MCF 10A (cell line): ENCODE data around the gene CCNI2. TPM values are rescaled to one million over a fixed set of nuclear protein-coding genes. Genes with fewer than 3 reads are reported as not detected.
"Not testable (repeated sequence)": the region's sequence is repeated elsewhere in the genome, so short reads cannot be mapped to it uniquely, and the experiment has no call there.

ENCODE experiments used
- BruUV-seq: library from RNA; stranded (reverse); fragments of 400-500 nt; replicated peaks from 2 replicates; lab custom pipeline; 2021; lab: Mats Ljungman, UMichigan
- CTCF ChIA-PET: fragments of 300-600 bp; sonication (Branson Sonifier 250); formaldehyde crosslinking; extraction: SDS; loops from one replicate; lab custom pipeline; 2021; ENCODE audit warnings: antibody characterized with exemption, inconsistent platforms; lab: Yijun Ruan, JAX
- POLR2A ChIA-PET: fragments of 300-600, 350-650 bp; sonication (Branson Sonifier 250); formaldehyde crosslinking; extraction: SDS; loops from one replicate; lab custom pipeline; 2020; ENCODE audit warnings: antibody characterized with exemption, inconsistent platforms; lab: Yijun Ruan, JAX
- DNase-seq: peaks from one replicate; pipeline ENCODE4 v3.0.0-alpha.2; 2018; ENCODE audit not compliant: unreplicated experiment
- H3K27ac Mint-ChIP-seq: one replicate; pipeline ENCODE4 v1.8.0; 2022; ENCODE audit warnings: mild to moderate bottlenecking, low read depth, mixed read lengths; ENCODE audit not compliant: unreplicated experiment
- H3K27me3 Mint-ChIP-seq: one replicate; pipeline ENCODE4 v1.8.0; 2022; ENCODE audit warnings: mixed read lengths; ENCODE audit not compliant: insufficient read depth, unreplicated experiment
- H3K36me3 Mint-ChIP-seq: one replicate; pipeline ENCODE4 v1.8.0; 2022; ENCODE audit warnings: mild to moderate bottlenecking, moderate library complexity, mixed read lengths; ENCODE audit not compliant: insufficient read depth, unreplicated experiment
- H3K4me1 Mint-ChIP-seq: one replicate; pipeline ENCODE4 v1.8.0; 2022; ENCODE audit warnings: mixed read lengths; ENCODE audit not compliant: insufficient read depth, unreplicated experiment
- H3K4me3 Mint-ChIP-seq: one replicate; pipeline ENCODE4 v1.8.0; 2022; ENCODE audit warnings: mild to moderate bottlenecking, moderate library complexity, mixed read lengths; ENCODE audit not compliant: unreplicated experiment
- H3K9me3 Mint-ChIP-seq: one replicate; pipeline ENCODE4 v1.8.0; 2022; ENCODE audit warnings: mixed read lengths; ENCODE audit not compliant: unreplicated experiment
- CTCF ChIP-seq: fragments of 200-600 bp; IDR thresholded peaks from one replicate; pipeline ENCODE4 v1.8.0; 2022; ENCODE audit warnings: antibody characterized with exemption, mild to moderate bottlenecking; ENCODE audit not compliant: unreplicated experiment
- intact Hi-C: fragments of 100-400 bp; cut with micrococcal nuclease; formaldehyde crosslinking; loops from 2 replicates; pipeline ENCODE4 v1.14.1; 2022
- total RNA-seq: library from RNA; stranded (reverse); gene quantifications from 2 replicates; pipeline ENCODE4 v1.2.3, GENCODE V29; 2022

CCNI2 gene
- total RNA-seq, 1 experiment from 2014 or later, result 0.16 TPM

- DNase-seq, result no peak
- H3K27me3 Mint-ChIP-seq, result no peaks in the 10 kb centered on the region
- H3K4me3 Mint-ChIP-seq, result no peak overlapping the region
- intact Hi-C loops, result no loop called here
- no TSS peak for BruUV-seq
- H3K4me1 Mint-ChIP-seq, result peaks cover 6% of the 10 kb centered on the region
- ChIA-PET POLR2A (interaction anchor here (0.6 to 3.7 kb wide), 3 partner anchors 15 to 543 kb away, joined by 3 to 14 read pairs (median 4); no protein-coding TSS in a partner anchor), CTCF (interaction anchor here (0.6 to 3.4 kb wide), 12 partner anchors 8 to 618 kb away, joined by 3 to 24 read pairs (median 4); no protein-coding TSS in a partner anchor)
- no peak for TF ChIP-seq CTCF
- no peak overlapping the region for H3K27ac Mint-ChIP-seq
- no peaks in the 10 kb centered on the region for H3K9me3 Mint-ChIP-seq
- no peaks in the 10 kb centered on the region for H3K36me3 Mint-ChIP-seq
Observed at GRCh38 chr5:132797651-132798050, 50.4 kb downstream of the CCNI2 start.

- BruUV-seq, result no TSS peak
- CTCF ChIA-PET, result interaction anchor here (0.6 to 3.4 kb wide), 6 partner anchors 18 to 123 kb away, joined by 4 to 24 read pairs (median 5); no protein-coding TSS in a partner anchor
- no peak for TF ChIP-seq CTCF
- POLR2A ChIA-PET, result interaction anchor here (0.6 to 3.7 kb wide), 4 partner anchors 18 to 62 kb away, joined by 3 to 14 read pairs (median 4); no protein-coding TSS in a partner anchor
- Mint-ChIP-seq H3K4me1 (peaks cover 6% of the 10 kb centered on the region), H3K27ac (no peak overlapping the region), H3K36me3 (no peaks in the 10 kb centered on the region), H3K9me3 (no peaks in the 10 kb centered on the region), H3K4me3 (no peak overlapping the region), H3K27me3 (no peaks in the 10 kb centered on the region)
- no peak for DNase-seq
- intact Hi-C loops, result no loop called here
Observed at GRCh38 chr5:132799392-132799791, 52.2 kb downstream of the CCNI2 start.

GRCh38 chr5:132800545-132800944 is 53.3 kb downstream of the CCNI2 start:
- TF ChIP-seq CTCF, result no peak
- no peak for DNase-seq
- Mint-ChIP-seq H3K4me3 (no peak overlapping the region), H3K36me3 (no peaks in the 10 kb centered on the region), H3K9me3 (no peaks in the 10 kb centered on the region), H3K27me3 (no peaks in the 10 kb centered on the region), H3K4me1 (peaks cover 6% of the 10 kb centered on the region), H3K27ac (no peak overlapping the region)
- intact Hi-C loops, result no loop called here
- ChIA-PET POLR2A (interaction anchor here (1.0 to 1.5 kb wide), 5 partner anchors 11 to 25 kb away, joined by 3 to 4 read pairs (median 3); no protein-coding TSS in a partner anchor), CTCF (interaction anchor here (0.6 to 3.4 kb wide), 6 partner anchors 13 to 440 kb away, joined by 3 to 24 read pairs (median 4); no protein-coding TSS in a partner anchor)
- no TSS peak for BruUV-seq

- CTCF ChIA-PET, result interaction anchor here (0.6 to 2.9 kb wide), 8 partner anchors 9 to 300 kb away, joined by 3 to 16 read pairs (median 4); no protein-coding TSS in a partner anchor
- H3K9me3 Mint-ChIP-seq, result no peaks in the 10 kb centered on the region
- intact Hi-C loops, result no loop called here
- H3K4me3 Mint-ChIP-seq, result no peak overlapping the region
- no peak for DNase-seq
- POLR2A ChIA-PET, result interaction anchor here (0.7 to 1.7 kb wide), 5 partner anchors 9 to 66 kb away, joined by 3 to 5 read pairs (median 4); no protein-coding TSS in a partner anchor
- H3K27me3 Mint-ChIP-seq, result no peaks in the 10 kb centered on the region
- peaks cover 6% of the 10 kb centered on the region for H3K4me1 Mint-ChIP-seq
- H3K27ac Mint-ChIP-seq, result no peak overlapping the region
- no peak for TF ChIP-seq CTCF
- no TSS peak for BruUV-seq
- no peaks in the 10 kb centered on the region for H3K36me3 Mint-ChIP-seq
Observed at GRCh38 chr5:132802044-132802684, 54.9 kb downstream of the CCNI2 start.

- BruUV-seq, DNase-seq, H3K4me3 Mint-ChIP-seq, H3K27ac Mint-ChIP-seq, H3K4me1 Mint-ChIP-seq, intact Hi-C loops, H3K27me3 Mint-ChIP-seq, H3K36me3 Mint-ChIP-seq, H3K9me3 Mint-ChIP-seq: not testable (repeated sequence)
- ChIA-PET CTCF (interaction anchor here (0.8 to 2.9 kb wide), 6 partner anchors 10 to 301 kb away, joined by 3 to 16 read pairs (median 4); no protein-coding TSS in a partner anchor), POLR2A (interaction anchor here (1.6 to 1.7 kb wide), 2 partner anchors 8 to 27 kb away, joined by 5 read pairs; no protein-coding TSS in a partner anchor)
Observed at GRCh38 chr5:132802685-132803066, 55.5 kb downstream of the CCNI2 start.
